ENCODE data around the gene ITGA6. TPM values are rescaled to one million over a fixed set of nuclear protein-coding genes. Genes with fewer than 3 reads are reported as not detected.

The ITGA6 gene
- polyA plus RNA-seq, 1 experiment: 14.8 TPM

- H3K27ac ChIP-seq (ENCODE audit: low read depth, low read length): no peak overlapping the region
These were observed 21.3 kb downstream of the ITGA6 start for GRCh38 chr2:172448544-172449267.

GRCh38 chr2:172449911-172450550 is 22.6 kb downstream of the ITGA6 start:
- no peak for TF ChIP-seq CTCF (IDR thresholded peaks at IDR 0.05; ENCODE audit: low read depth, low read length)
- H3K27ac ChIP-seq (ENCODE audit: low read depth, low read length): peak overlapping the region; percentile 21
- no peaks in the 10 kb centered on the region for H3K9me3 ChIP-seq (ENCODE audit: control insufficient read depth, insufficient read depth, low read length)
- POLR2A ChIA-PET: no interaction called here
- no peak overlapping the region for H3K4me3 ChIP-seq (ENCODE audit: low read depth, low read length)
- no peak for DNase-seq (ENCODE audit: low read depth, low spot score)
- CTCF ChIA-PET: interaction anchor here (3.3 kb wide), 1 partner anchor 12 kb away, joined by 28 read pairs; no protein-coding TSS in a partner anchor
- no peaks in the 10 kb centered on the region for H3K27me3 ChIP-seq (ENCODE audit: control insufficient read depth, insufficient read depth, low read length)

More at GRCh38 chr2:172448544-172449267, 21.3 kb downstream of the ITGA6 start:
- no peak for DNase-seq (ENCODE audit: low read depth, low spot score)
- CTCF ChIA-PET: interaction anchor here (1.4 to 2.3 kb wide), 2 partner anchors 13 to 17 kb away, joined by 3 to 15 read pairs; no protein-coding TSS in a partner anchor
- no peaks in the 10 kb centered on the region for H3K9me3 ChIP-seq (ENCODE audit: control insufficient read depth, insufficient read depth, low read length)
- H3K4me3 ChIP-seq (ENCODE audit: low read depth, low read length): no peak overlapping the region
- POLR2A ChIA-PET: interaction anchor here (0.5 kb wide), 1 partner anchor 53 kb away, joined by 3 read pairs; no protein-coding TSS in a partner anchor
- H3K27me3 ChIP-seq (ENCODE audit: control insufficient read depth, insufficient read depth, low read length): no peaks in the 10 kb centered on the region
- no peak for TF ChIP-seq CTCF (IDR thresholded peaks at IDR 0.05; ENCODE audit: low read depth, low read length)

GRCh38 chr2:172451923-172452322 is 24.5 kb downstream of the ITGA6 start:
- CTCF ChIA-PET: interaction anchor here (1.8 to 3.3 kb wide), 2 partner anchors 10 to 280 kb away, joined by 5 to 28 read pairs; no protein-coding TSS in a partner anchor
- no peak overlapping the region for H3K4me3 ChIP-seq (ENCODE audit: low read depth, low read length)
- no peaks in the 10 kb centered on the region for H3K27me3 ChIP-seq (ENCODE audit: control insufficient read depth, insufficient read depth, low read length)
- no peaks in the 10 kb centered on the region for H3K9me3 ChIP-seq (ENCODE audit: control insufficient read depth, insufficient read depth, low read length)
- POLR2A ChIA-PET: no interaction called here
- TF ChIP-seq CTCF (IDR thresholded peaks at IDR 0.05; ENCODE audit: low read depth, low read length): no peak
- H3K27ac ChIP-seq (ENCODE audit: low read depth, low read length): no peak overlapping the region
- no peak for DNase-seq (ENCODE audit: low read depth, low spot score)

GRCh38 chr2:172452845-172453244 is 25.5 kb downstream of the ITGA6 start:
- POLR2A ChIA-PET: no interaction called here
- DNase-seq (ENCODE audit: low read depth, low spot score): no peak
- H3K27ac ChIP-seq (ENCODE audit: low read depth, low read length): no peak overlapping the region
- no peak for TF ChIP-seq CTCF (IDR thresholded peaks at IDR 0.05; ENCODE audit: low read depth, low read length)
- H3K4me3 ChIP-seq (ENCODE audit: low read depth, low read length): no peak overlapping the region
- CTCF ChIA-PET: interaction anchor here (0.7 to 3.3 kb wide), 4 partner anchors 9 to 281 kb away, joined by 3 to 28 read pairs (median 4); no protein-coding TSS in a partner anchor
- no peaks in the 10 kb centered on the region for H3K27me3 ChIP-seq (ENCODE audit: control insufficient read depth, insufficient read depth, low read length)
- H3K9me3 ChIP-seq (ENCODE audit: control insufficient read depth, insufficient read depth, low read length): no peaks in the 10 kb centered on the region

All from AG04450 (cell line).